ENCODE data around the gene PLCD1.
A peak's percentile ranks its signal among the peaks of the same experiment; 100 is the strongest.
"Not testable (repeated sequence)": the region's sequence is repeated elsewhere in the genome, so short reads cannot be mapped to it uniquely, and the experiment has no call there.

PLCD1 gene

DNA sequence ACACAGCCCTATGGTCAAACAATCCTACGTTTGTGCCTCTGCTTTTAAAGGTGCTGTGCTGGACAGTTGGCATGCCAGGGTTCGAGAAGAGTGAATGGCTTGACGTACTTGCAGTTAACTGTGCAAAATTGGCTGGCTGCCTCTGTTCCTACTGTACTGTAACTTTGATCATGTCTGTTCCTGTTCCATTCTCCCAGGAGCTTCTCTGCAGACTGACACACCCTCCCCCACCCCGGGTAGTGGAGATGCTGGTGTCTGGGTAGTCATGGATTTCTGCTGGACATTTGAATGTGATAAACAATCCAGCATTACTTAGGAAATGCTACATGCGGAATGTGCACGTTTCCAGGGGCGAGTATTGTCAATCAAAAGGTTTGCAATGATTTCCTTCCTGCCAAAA lies 45.4 kb downstream of the PLCD1 start:
- DNase-seq: no peak

DNA sequence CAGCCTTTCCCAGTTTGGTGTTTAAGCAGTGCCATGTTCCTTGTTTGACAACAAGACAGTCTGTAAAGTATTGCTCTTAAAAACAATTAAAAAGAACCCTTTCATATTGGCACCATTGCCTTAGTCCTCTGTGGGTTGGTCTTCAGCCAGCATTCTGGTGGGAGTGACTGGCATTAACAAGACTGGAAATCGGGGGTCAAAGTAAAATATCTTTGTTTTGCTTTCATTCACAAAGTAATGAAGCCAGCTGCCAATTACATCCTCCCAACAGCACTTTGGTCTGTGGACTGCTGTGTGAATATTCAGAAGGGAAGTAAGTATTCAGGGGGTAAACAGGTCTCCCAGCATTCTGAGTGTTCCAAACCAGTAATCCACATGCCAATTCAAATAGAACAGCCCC lies 47.1 kb downstream of the PLCD1 start:
- no peak for DNase-seq

- DNase-seq: no peak
These were observed 48.1 kb downstream of the PLCD1 start for GRCh38 chr3:37981348-37981664.

GRCh38 chr3:37980462-37981347 lies 48.7 kb downstream of the PLCD1 start:
- no peak for DNase-seq

DNA sequence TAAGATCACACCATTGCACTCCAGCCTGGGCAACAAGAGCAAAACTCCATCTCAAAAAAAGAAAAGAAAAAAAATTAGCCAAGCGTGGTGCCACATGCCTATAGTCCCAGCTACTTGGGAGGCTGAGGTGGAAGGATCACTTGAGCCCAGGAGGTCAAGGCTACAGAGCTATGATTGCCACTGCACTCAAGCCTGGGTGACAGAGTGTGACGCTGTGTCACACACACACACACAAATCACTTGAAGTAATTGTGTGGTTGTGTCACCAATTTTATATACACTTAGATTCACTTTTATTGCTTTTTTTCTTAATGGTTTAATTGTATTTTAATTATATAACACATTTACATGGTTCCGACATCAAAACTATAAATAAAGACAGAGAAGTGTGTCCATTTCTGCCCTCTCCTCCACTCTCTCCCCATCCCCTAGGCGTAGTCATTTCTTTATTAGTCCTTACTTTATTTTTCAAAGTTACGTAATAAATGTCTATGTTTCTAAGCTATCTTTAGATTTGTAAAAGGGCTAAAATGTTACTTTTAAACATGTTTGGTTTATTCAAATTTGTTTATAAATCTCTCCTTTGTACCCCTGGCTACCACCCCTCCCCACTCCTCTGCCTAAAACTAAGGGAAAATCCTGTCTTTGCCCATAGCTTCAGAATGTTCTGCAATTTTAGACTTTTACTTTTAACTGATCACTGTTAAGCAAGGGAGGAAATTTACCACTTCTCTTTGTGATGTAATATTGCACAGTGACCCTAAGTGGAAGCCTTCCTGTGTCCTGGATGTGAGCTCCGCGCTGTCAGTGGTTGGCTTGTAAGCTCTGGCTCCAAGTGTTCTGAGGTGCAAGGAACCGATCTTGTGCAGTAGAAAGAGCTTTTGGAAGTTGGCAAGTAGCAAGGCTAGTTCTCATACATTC lies 49.6 kb downstream of the PLCD1 start:
- no peak for DNase-seq

DNA sequence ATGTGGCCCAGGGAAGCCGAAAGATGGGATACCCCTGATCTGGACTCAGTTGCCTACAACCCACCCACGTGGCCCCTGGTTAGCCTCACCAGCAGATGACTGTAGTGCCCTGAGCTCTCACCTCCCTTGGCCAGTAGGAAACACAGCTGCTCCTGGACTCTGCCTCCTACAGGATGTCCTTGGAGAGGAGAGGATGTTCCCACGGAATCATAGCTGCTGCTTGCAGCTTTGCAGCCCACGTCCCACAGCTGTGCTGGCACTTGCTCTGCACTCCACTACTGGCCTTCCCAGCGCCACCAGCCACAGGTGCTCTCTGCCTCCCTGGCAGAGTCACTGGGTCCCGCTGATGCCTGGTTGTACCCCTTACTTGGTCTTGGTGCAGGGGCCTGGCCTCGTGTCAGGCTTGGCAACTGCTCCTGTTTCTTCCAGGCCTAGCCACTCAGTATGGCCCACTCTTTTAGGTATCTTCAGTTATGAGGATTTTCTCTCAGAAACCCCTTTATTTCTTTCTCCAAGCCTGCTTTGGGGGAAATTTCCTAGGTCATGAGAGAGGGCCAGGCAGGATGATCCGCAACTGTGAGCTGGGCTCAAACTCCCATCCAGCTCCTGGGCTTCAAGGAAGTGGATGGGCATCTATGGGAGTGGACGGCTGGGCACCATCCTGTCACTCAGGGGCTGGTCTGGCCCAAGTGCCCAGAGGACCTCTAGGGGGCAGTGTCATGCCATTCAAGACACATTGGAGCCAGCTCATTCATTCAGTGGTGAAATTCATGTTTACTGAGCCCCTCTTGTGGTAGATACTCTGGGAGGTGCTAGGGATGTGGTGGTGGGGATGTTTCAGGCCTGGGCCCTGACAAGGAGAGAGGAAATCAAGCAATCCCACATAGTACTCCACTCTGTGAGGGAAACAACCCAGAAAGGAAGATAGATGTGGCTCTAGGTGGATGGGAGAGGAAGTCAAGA lies 55.0 kb downstream of the PLCD1 start:
- peak; percentile 69 for DNase-seq

DNA sequence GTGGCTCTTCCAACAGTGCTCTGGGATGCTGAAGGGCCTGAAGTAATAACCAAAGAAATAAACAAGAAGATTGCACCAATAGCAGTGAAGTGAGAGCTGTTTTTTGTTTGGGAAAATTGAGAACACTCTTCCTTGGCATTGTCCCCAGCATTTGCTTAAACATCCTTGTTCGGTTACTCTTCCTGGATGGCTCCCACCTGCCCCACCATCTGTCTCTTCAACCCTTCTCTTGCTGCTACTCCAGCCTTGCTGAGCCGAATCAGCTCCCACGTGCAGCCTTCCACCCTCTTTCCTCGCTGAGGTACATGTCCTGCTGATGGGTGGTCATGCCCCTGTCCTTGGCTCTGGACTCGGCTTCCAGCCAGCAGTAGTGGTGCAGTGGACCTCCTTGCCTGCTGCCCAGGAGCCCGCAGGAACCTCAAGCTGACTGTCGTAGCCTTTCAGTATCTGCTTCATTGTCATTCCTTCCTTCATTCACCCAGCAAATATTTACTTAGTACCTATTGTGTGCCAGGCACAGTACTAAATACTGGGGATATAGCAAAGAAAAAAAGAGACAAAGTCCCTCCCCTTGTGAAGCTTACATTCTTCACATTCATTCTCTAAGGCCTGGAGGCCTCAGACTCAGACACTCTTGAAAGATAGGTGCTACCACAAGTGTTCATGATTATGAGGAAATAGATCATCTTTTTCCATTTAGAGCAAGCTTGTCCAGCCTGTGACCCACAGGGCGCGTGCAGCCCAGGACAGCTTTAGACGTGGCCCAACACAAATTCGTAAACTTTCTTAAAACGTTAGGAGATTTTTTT lies 56.0 kb downstream of the PLCD1 start:
- DNase-seq: no peak

DNA sequence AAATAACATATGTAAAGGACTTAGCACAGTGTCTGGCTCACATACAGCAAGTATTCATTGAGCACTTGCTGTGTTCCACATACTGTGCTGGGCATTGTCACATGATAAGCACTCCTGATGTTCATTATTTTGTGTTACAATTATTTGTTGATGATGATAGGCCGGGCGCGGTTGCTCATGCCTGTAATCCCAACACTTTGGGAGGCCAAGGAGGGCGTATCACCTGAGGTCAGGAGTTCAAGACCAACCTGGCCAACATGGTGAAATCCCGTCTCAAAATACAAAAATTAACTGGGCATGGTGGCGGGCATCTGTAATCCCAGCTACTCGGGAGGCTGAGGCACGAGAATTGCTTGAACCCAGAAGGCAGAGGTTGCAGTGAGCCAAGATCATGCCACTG lies 57.4 kb downstream of the PLCD1 start:
- DNase-seq: not testable (repeated sequence)

GRCh38 chr3:37971467-37971866 lies 58.0 kb downstream of the PLCD1 start:
- DNase-seq: no peak

DNA sequence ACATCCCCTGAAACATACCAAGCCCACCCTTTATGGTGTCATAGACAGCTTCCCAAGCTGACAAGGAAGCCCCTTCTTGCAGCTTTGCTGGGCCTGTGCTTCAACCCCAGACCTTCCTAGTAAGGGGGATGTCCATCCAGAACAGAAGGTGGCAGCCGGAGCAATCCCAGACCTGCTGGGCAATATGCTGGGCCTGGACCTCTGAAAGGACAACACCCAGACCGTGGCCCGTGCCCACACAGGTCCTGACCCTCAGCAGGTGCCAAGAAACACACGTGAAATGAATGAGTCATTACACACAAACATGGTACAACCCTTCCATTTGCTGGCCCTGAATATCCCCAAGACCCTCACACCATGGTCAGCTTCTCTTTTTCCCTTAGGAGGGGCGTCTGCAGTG lies 58.6 kb downstream of the PLCD1 start:
- no peak for DNase-seq

GRCh38 chr3:37969596-37970100 lies 59.8 kb downstream of the PLCD1 start:
- no peak for DNase-seq

DNA sequence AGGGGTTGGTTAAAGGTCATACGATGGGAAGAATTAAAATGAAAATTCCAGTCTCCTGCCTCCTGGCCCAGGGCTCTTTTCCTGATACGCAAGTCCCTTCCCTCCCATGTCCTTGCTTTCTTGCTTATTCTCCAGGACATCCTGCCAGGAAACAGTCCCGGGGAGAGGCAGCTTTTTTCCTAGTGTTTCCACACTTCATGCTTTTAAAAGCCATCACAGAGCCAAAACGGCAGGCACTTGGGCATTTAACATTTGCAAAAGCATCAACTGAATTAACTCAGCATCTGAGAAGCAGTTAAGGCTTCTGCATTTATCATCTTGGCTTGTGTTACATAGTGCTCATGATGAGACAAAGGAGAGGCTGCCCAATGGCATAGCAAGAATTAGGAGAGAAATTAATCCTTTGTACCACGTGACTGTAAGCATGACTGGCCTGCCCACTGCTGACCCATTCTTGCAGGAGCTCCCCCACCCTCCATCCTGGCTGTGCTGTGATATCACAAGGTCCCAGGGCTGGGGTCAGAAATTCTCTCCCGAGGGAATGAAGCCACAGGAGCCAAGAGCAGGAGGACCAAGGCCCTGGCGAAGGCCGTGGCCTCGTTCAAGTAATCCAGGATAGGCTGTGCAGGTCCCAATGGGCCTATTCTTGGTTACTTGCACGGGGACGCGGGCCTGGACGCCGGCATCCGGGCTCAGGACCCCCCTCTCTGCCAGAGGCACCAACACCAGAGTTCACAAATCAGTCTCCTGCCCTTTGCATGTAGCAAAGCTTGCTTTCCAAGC lies 60.4 kb downstream of the PLCD1 start:
- DNase-seq: no peak

GRCh38 chr3:37968199-37968598 lies 61.2 kb downstream of the PLCD1 start:
- DNase-seq: no peak

DNA sequence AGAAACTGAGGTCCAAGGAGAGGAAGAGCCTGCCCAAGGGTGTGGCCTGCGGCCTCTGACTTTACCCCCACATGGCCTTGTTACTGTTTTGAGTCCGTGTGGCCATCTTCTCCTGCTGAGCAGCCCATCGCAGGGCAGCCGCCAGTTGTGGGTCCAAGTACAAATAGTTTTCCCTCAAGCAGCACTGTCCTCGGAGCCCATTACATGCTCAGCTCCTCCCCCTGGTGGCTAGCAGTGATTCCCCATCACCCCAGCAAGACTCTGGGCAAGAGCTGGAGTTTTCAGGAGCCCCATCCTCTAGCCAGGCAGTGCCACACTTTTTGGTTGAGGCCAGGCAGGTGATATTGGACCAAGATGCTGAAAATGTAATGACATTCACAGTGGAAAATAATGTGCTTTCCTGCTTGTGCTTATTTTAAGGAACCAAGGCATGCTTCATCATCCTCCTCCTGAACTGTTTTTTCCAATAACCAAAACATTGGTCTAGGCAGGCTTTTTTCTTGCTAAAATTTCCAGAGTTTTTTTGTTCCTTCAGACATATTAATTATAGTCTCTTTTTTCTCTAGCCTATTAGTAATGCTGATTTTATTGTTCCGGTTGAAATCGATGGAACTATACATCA lies 62.1 kb downstream of the PLCD1 start:
- peak; percentile 63 for DNase-seq

- DNase-seq: no peak
These were observed 64.7 kb downstream of the PLCD1 start for GRCh38 chr3:37964716-37965115.

- DNase-seq: no peak
These were observed 65.3 kb downstream of the PLCD1 start for GRCh38 chr3:37964146-37964545.

- DNase-seq: no peak
These were observed 65.8 kb downstream of the PLCD1 start for GRCh38 chr3:37963635-37964034.

- no peak for DNase-seq
These were observed 66.4 kb downstream of the PLCD1 start for GRCh38 chr3:37963016-37963415.

DNA sequence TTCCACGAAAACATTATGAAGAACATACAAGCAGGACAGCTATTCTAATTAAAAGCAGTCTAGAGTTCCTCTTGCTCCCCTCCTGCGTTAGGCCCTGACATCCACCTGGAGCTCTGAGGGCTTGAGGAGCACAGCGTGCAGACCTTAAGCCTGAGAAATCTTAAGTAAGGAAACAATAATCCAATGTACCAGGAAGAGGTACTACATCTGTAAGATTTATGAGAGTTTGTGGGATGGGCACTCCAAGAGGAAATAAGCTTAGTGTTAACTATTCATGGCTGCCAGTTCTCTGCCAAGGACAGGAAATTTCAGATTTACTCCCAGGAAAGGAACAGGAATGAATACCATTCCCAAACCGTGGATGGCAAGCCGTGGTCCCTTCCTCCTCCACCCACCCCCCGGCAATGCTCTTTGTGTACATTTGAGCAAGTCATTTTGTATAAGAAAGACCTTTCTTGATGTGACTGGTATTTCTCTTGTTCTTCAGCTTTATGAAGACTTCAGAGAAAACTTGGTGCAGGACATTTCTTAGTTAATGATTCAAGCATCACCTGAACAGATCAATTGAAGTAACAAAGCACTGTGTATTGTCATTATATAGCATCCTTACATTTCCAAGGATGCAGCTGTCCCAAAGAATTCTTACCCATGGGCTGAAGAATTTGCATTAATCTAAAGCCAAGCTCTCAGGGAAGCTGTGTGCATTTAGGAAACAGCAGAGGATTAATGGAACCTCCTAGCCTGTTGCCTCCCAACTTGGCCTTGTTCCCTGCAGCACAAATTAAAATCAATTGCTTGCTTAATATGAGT lies 67.6 kb downstream of the PLCD1 start:
- no peak for DNase-seq

DNA sequence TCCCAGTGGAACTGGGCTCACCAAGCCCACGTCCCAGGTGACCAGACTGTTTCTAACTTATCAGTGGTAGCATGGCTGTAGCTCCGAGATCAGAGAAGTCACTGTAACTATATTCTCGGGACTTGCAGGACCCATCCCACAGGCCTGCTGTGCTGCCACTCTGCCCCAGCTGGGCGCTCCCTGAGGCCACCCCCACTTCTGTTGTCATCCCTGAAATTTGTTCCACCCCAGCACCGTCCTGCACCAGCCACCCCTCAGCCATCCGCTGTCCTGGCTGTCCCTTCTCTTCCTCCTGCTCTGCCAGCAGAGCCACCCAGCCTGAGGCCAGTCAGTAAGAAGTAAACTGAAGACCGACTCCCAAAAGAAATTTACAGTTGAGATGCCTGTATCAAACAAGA lies 71.9 kb downstream of the PLCD1 start:
- no peak for DNase-seq

Measured in activated T-cell treated with anti-CD3 and anti-CD28 coated beads, Interleukin-2, amount 50 U/mL, for 1 hour (primary cell).